ENCODE measurements around the gene FRMD4B.
"Not testable (repeated sequence)": the region's sequence is repeated elsewhere in the genome, so short reads cannot be mapped to it uniquely, and the experiment has no call there.

The FRMD4B gene

GRCh38 chr3:69282181-69282580 lies 103.7 kb downstream of the FRMD4B start:
- no peak for DNase-seq (ENCODE audit: low spot score)

- not testable (repeated sequence) for DNase-seq (ENCODE audit: low spot score)
Measured at GRCh38 chr3:69277403-69277802, 108.5 kb downstream of the FRMD4B start.

- no peak for DNase-seq (ENCODE audit: low spot score)
Measured at GRCh38 chr3:69276884-69277283, 109.0 kb downstream of the FRMD4B start.

GRCh38 chr3:69276191-69276590 lies 109.7 kb downstream of the FRMD4B start:
- not testable (repeated sequence) for DNase-seq (ENCODE audit: low spot score)

GRCh38 chr3:69273896-69274295 lies 112.0 kb downstream of the FRMD4B start:
- DNase-seq (ENCODE audit: low spot score), result no peak

GRCh38 chr3:69272556-69272955 lies 113.3 kb downstream of the FRMD4B start:
- DNase-seq (ENCODE audit: low spot score), result no peak

GRCh38 chr3:69271098-69271497 lies 114.8 kb downstream of the FRMD4B start:
- no peak for DNase-seq (ENCODE audit: low spot score)

GRCh38 chr3:69266585-69266984 lies 119.3 kb downstream of the FRMD4B start:
- DNase-seq (ENCODE audit: low spot score), result no peak

- DNase-seq (ENCODE audit: low spot score), result not testable (repeated sequence)
Measured at GRCh38 chr3:69266071-69266470, 119.8 kb downstream of the FRMD4B start.

GRCh38 chr3:69260843-69261405 lies 125.0 kb downstream of the FRMD4B start:
- not testable (repeated sequence) for DNase-seq (ENCODE audit: low spot score)

GRCh38 chr3:69260216-69260787 lies 125.6 kb downstream of the FRMD4B start:
- DNase-seq (ENCODE audit: low spot score), result no peak

GRCh38 chr3:69259125-69259524 lies 126.8 kb downstream of the FRMD4B start:
- no peak for DNase-seq (ENCODE audit: low spot score)

GRCh38 chr3:69255928-69256327 lies 130.0 kb downstream of the FRMD4B start:
- DNase-seq (ENCODE audit: low spot score), result no peak

GRCh38 chr3:69254351-69254750 lies 131.5 kb downstream of the FRMD4B start:
- DNase-seq (ENCODE audit: low spot score), result no peak

GRCh38 chr3:69252631-69253030 lies 133.3 kb downstream of the FRMD4B start:
- DNase-seq (ENCODE audit: low spot score), result no peak

- DNase-seq (ENCODE audit: low spot score), result no peak
Measured at GRCh38 chr3:69252141-69252540, 133.7 kb downstream of the FRMD4B start.

- no peak for DNase-seq (ENCODE audit: low spot score)
Measured at GRCh38 chr3:69251078-69251805, 134.6 kb downstream of the FRMD4B start.

GRCh38 chr3:69250014-69250413 lies 135.9 kb downstream of the FRMD4B start:
- no peak for DNase-seq (ENCODE audit: low spot score)

- no peak for DNase-seq (ENCODE audit: low spot score)
Measured at GRCh38 chr3:69249001-69249400, 136.9 kb downstream of the FRMD4B start.

- no peak for DNase-seq (ENCODE audit: low spot score)
Measured at GRCh38 chr3:69248436-69248835, 137.5 kb downstream of the FRMD4B start.

- DNase-seq (ENCODE audit: low spot score), result no peak
Measured at GRCh38 chr3:69246612-69247011, 139.3 kb downstream of the FRMD4B start.

GRCh38 chr3:69244039-69244438 lies 141.8 kb downstream of the FRMD4B start:
- DNase-seq (ENCODE audit: low spot score), result no peak

- DNase-seq (ENCODE audit: low spot score), result no peak
Measured at GRCh38 chr3:69241769-69242168, 144.1 kb downstream of the FRMD4B start.
